Dermis blood vessel endothelial cell (primary cell): Measurements from ENCODE around the gene CERS1. TPM values are rescaled to one million over a fixed set of nuclear protein-coding genes. Genes with fewer than 3 reads are reported as not detected.

Experiments
- DNase-seq: peaks from one replicate; pipeline ENCODE4 v3.0.0; 2010
- total RNA-seq: library from RNA; depleted of rRNA; stranded (reverse); fragments of >200 nt; gene quantifications from 2 replicates; pipeline ENCODE4 v1.2.3, GENCODE V29; 2014

The CERS1 gene
- total RNA-seq = 1.0 and 1.3 TPM in 2 replicates

GRCh38 chr19:18895824-18896341 lies at the start of gene CERS1:
TSS of gene CERS1 (minus strand) at chr19:18896158. CDS start at chr19:18896072, 86 bp downstream.
- DNase-seq = peak; percentile 35

GRCh38 chr19:18945297-18945696 lies 49.3 kb upstream of the CERS1 start:
- DNase-seq = no peak

- DNase-seq = no peak
These were observed 47.5 kb upstream of the CERS1 start for GRCh38 chr19:18943465-18943864.

- DNase-seq = no peak
These were observed 46.7 kb upstream of the CERS1 start for GRCh38 chr19:18942692-18943091.

GRCh38 chr19:18941628-18942354 lies 45.8 kb upstream of the CERS1 start:
- DNase-seq = no peak

- DNase-seq = peak; percentile 75
These were observed 45.0 kb upstream of the CERS1 start, which contains the start of gene HOMER3 for GRCh38 chr19:18940769-18941627. TSS of gene HOMER3 (minus strand) at chr19:18941217. CDS start at chr19:18938982, 2,235 bp downstream.

- DNase-seq = peak; percentile 40
These were observed 44.2 kb upstream of the CERS1 start for GRCh38 chr19:18939922-18940768.

- no peak for DNase-seq
These were observed 43.2 kb upstream of the CERS1 start for GRCh38 chr19:18939163-18939562.

GRCh38 chr19:18933297-18933696 lies 37.3 kb upstream of the CERS1 start:
- DNase-seq = no peak

- peak; percentile 63 for DNase-seq
These were observed 36.4 kb upstream of the CERS1 start for GRCh38 chr19:18932216-18932841.

- no peak for DNase-seq
These were observed 35.6 kb upstream of the CERS1 start for GRCh38 chr19:18931316-18932162.

- DNase-seq = no peak
These were observed 33.4 kb upstream of the CERS1 start for GRCh38 chr19:18929311-18929710.

GRCh38 chr19:18928018-18928805 lies 32.3 kb upstream of the CERS1 start:
- DNase-seq = no peak

- no peak for DNase-seq
These were observed 28.8 kb upstream of the CERS1 start for GRCh38 chr19:18924684-18925213.

GRCh38 chr19:18922228-18922985 lies 26.4 kb upstream of the CERS1 start:
- DNase-seq = no peak

GRCh38 chr19:18921593-18921992 lies 25.6 kb upstream of the CERS1 start:
- no peak for DNase-seq

GRCh38 chr19:18920400-18920799 lies 24.4 kb upstream of the CERS1 start:
- DNase-seq = no peak

GRCh38 chr19:18919900-18920214 lies 23.9 kb upstream of the CERS1 start:
- DNase-seq = no peak
